Naive thymus-derived CD8-positive, alpha-beta T cell (primary cell): ENCODE data around the gene CXCR2. TPM values are rescaled to one million over a fixed set of nuclear protein-coding genes. Genes with fewer than 3 reads are reported as not detected.

ENCODE experiments used
- ATAC-seq, 2 donors: fragments of 150-1000 bp; cut with Tn5 transposase in 1 of 2; sonication (Bioruptor Pico), chemical (Tn5 transposase) in 1 of 2; 1 replicate in 1 of 2; 2 replicates in 1 of 2; pipeline ENCODE4 v1.10.0; 2021; ENCODE audit warnings: mild to moderate bottlenecking in 2 of 2, moderate library complexity in 2 of 2
- POLR2A ChIA-PET: fragments of 350-600 bp; sonication (Branson Sonifier 250); formaldehyde crosslinking; loops from one replicate; lab custom pipeline; 2021; ENCODE audit warnings: antibody characterized with exemption; lab: Charles Lee
- DNase-seq, 10 donors: peaks; one replicate each; pipeline versions ENCODE4 v3.0.0 to v3.0.0-alpha.2; 2020 to 2022
- H3K27ac Mint-ChIP-seq, 10 donors: one replicate each; pipeline ENCODE4 v1.8.0; 2020 to 2022; ENCODE audit warnings: mild to moderate bottlenecking in 10 of 10, mixed read lengths in 10 of 10, moderate library complexity in 4 of 10, inconsistent platforms in 1 of 10
- H3K27me3 Mint-ChIP-seq, 5 donors: one replicate each; pipeline ENCODE4 v1.8.0; 2021 to 2022; ENCODE audit warnings: mixed read lengths in 5 of 5
- H3K36me3 Mint-ChIP-seq, 3 donors: one replicate each; pipeline ENCODE4 v1.8.0; 2020 to 2022; ENCODE audit warnings: mixed read lengths in 3 of 3, mild to moderate bottlenecking in 2 of 3, inconsistent platforms in 1 of 3
- H3K4me1 Mint-ChIP-seq, 4 donors: one replicate each; pipeline ENCODE4 v1.8.0; 2021 to 2022; ENCODE audit warnings: mixed read lengths in 4 of 4
- H3K4me3 Mint-ChIP-seq, 10 donors: one replicate each; pipeline ENCODE4 v1.8.0; 2020 to 2022; ENCODE audit warnings: mild to moderate bottlenecking in 10 of 10, mixed read lengths in 10 of 10, moderate library complexity in 6 of 10, inconsistent platforms in 1 of 10
- H3K9me3 Mint-ChIP-seq, 9 donors: one replicate each; pipeline ENCODE4 v1.8.0; 2020 to 2022; ENCODE audit warnings: mixed read lengths in 9 of 9, mild to moderate bottlenecking in 3 of 9, inconsistent platforms in 1 of 9, moderate library complexity in 1 of 9
- polyA plus RNA-seq, 3 donors: library from polyadenylated mRNA; unstranded; fragments of 300-500 nt; fragmentation: Illumina TruSeq; gene quantifications; one replicate each; pipeline ENCODE4 v1.2.3, GENCODE V29; 2021
- total RNA-seq, 8 experiments: library from RNA in 2 of 8; stranded (reverse) in 2 of 8; gene quantifications; one replicate each; pipeline ENCODE4 v1.2.3 and lab custom pipeline; 2021 to 2026

Gene CXCR2
- total and polyA plus RNA-seq, 5 experiments from 2014 or later, result 0.23 to 1.5 TPM; not detected in 3

GRCh38 chr2:218137514-218137913, 11.7 kb downstream of the CXCR2 start:
- no peak for DNase-seq
- POLR2A ChIA-PET, result no interaction called here
- Mint-ChIP-seq H3K9me3 (no peaks in the 10 kb centered on the region), H3K27me3 (peaks cover 24 to 47% (median 31%) of the 10 kb centered on the region in 5 donors), H3K36me3 (no peaks in the 10 kb centered on the region), H3K4me3 (no peak overlapping the region), H3K4me1 (peaks cover 0 to 4% (median 0%) of the 10 kb centered on the region in 4 donors), H3K27ac (no peak overlapping the region)
- no peak for ATAC-seq

- ATAC-seq (no peak), DNase-seq (no peak)
- H3K4me1 Mint-ChIP-seq, result peaks cover 0 to 4% (median 0%) of the 10 kb centered on the region in 4 donors
- H3K9me3 Mint-ChIP-seq, result no peaks in the 10 kb centered on the region
- peaks cover 24 to 47% (median 31%) of the 10 kb centered on the region in 5 donors for H3K27me3 Mint-ChIP-seq
- no peak overlapping the region for H3K4me3 Mint-ChIP-seq
- H3K27ac Mint-ChIP-seq, result no peak overlapping the region
- no peaks in the 10 kb centered on the region for H3K36me3 Mint-ChIP-seq
- POLR2A ChIA-PET, result no interaction called here
Observed at GRCh38 chr2:218138047-218138446, 12.2 kb downstream of the CXCR2 start.

- POLR2A ChIA-PET, result no interaction called here
- DNase-seq, result no peak
- Mint-ChIP-seq H3K27me3 (peaks cover 0 to 8% (median 6%) of the 10 kb centered on the region in 5 donors), H3K27ac (peak overlapping the region in 1 of 10 donors; percentile 14), H3K36me3 (peaks cover 0 to 4% (median 0%) of the 10 kb centered on the region in 3 donors), H3K4me1 (peaks cover 0 to 9% (median 0%) of the 10 kb centered on the region in 4 donors), H3K4me3 (no peak overlapping the region), H3K9me3 (peaks cover 0 to 11% (median 0%) of the 10 kb centered on the region in 9 donors)
- ATAC-seq, result no peak
Observed at GRCh38 chr2:218145124-218145523, 19.3 kb downstream of the CXCR2 start.

GRCh38 chr2:218146056-218146455, 20.2 kb downstream of the CXCR2 start:
- peaks cover 0 to 6% (median 3%) of the 10 kb centered on the region in 5 donors for H3K27me3 Mint-ChIP-seq
- no peak for DNase-seq
- H3K4me1 Mint-ChIP-seq, result peaks cover 0 to 9% (median 0%) of the 10 kb centered on the region in 4 donors
- no peak for ATAC-seq
- H3K9me3 Mint-ChIP-seq, result peaks cover 0 to 11% (median 0%) of the 10 kb centered on the region in 9 donors
- no peak overlapping the region for H3K27ac Mint-ChIP-seq
- H3K36me3 Mint-ChIP-seq, result peaks cover 0 to 4% (median 0%) of the 10 kb centered on the region in 3 donors
- no peak overlapping the region for H3K4me3 Mint-ChIP-seq
- POLR2A ChIA-PET, result interaction anchor here (0.6 kb wide), 1 partner anchor 54 kb away, joined by 4 read pairs; no protein-coding TSS in a partner anchor

GRCh38 chr2:218149098-218149497, 23.3 kb downstream of the CXCR2 start:
- H3K4me1 Mint-ChIP-seq, result peaks cover 0 to 9% (median 1%) of the 10 kb centered on the region in 4 donors
- peaks cover 0 to 4% (median 0%) of the 10 kb centered on the region in 3 donors for H3K36me3 Mint-ChIP-seq
- no peak overlapping the region for H3K27ac Mint-ChIP-seq
- peaks cover 0 to 9% (median 0%) of the 10 kb centered on the region in 9 donors for H3K9me3 Mint-ChIP-seq
- ATAC-seq, result no peak
- POLR2A ChIA-PET, result no interaction called here
- H3K27me3 Mint-ChIP-seq, result peaks cover 0 to 4% (median 1%) of the 10 kb centered on the region in 5 donors
- H3K4me3 Mint-ChIP-seq, result no peak overlapping the region
- no peak for DNase-seq

- H3K4me3 Mint-ChIP-seq, result no peak overlapping the region
- H3K9me3 Mint-ChIP-seq, result peaks cover 0 to 3% (median 0%) of the 10 kb centered on the region in 9 donors
- H3K27me3 Mint-ChIP-seq, result peaks cover 0 to 4% (median 1%) of the 10 kb centered on the region in 5 donors
- DNase-seq (no peak), ATAC-seq (no peak)
- POLR2A ChIA-PET, result no interaction called here
- H3K27ac Mint-ChIP-seq, result no peak overlapping the region
- peaks cover 0 to 9% (median 1%) of the 10 kb centered on the region in 4 donors for H3K4me1 Mint-ChIP-seq
- peaks cover 0 to under 1% (median 0%) of the 10 kb centered on the region in 3 donors for H3K36me3 Mint-ChIP-seq
Observed at GRCh38 chr2:218149848-218150440, 24.1 kb downstream of the CXCR2 start.

GRCh38 chr2:218152172-218152571, 26.3 kb downstream of the CXCR2 start:
- H3K36me3 Mint-ChIP-seq, result no peaks in the 10 kb centered on the region
- peaks cover 0 to 4% (median 1%) of the 10 kb centered on the region in 5 donors for H3K27me3 Mint-ChIP-seq
- no peak overlapping the region for H3K4me3 Mint-ChIP-seq
- POLR2A ChIA-PET, result no interaction called here
- peak overlapping the region in 1 of 10 donors; percentile 72 for H3K27ac Mint-ChIP-seq
- no peaks in the 10 kb centered on the region for H3K9me3 Mint-ChIP-seq
- no peak for DNase-seq
- peaks cover 0 to 9% (median 1%) of the 10 kb centered on the region in 4 donors for H3K4me1 Mint-ChIP-seq
- ATAC-seq, result no peak

GRCh38 chr2:218152777-218153176, 26.9 kb downstream of the CXCR2 start:
- no peak for DNase-seq
- Mint-ChIP-seq H3K4me1 (peaks cover 0 to 9% (median 1%) of the 10 kb centered on the region in 4 donors), H3K36me3 (peaks cover 0 to 2% (median 0%) of the 10 kb centered on the region in 3 donors), H3K27ac (peak overlapping the region in 2 of 10 donors; percentile 33 to 44), H3K9me3 (peaks cover 0 to 2% (median 0%) of the 10 kb centered on the region in 9 donors), H3K27me3 (peaks cover 0 to 6% (median 1%) of the 10 kb centered on the region in 5 donors), H3K4me3 (no peak overlapping the region)
- ATAC-seq, result no peak
- POLR2A ChIA-PET, result no interaction called here

- no peak for ATAC-seq
- Mint-ChIP-seq H3K36me3 (peaks cover 0 to 2% (median 0%) of the 10 kb centered on the region in 3 donors), H3K4me1 (peaks cover 0 to 2% (median 0%) of the 10 kb centered on the region in 4 donors), H3K27ac (peak overlapping the region in 1 of 10 donors; percentile 11), H3K27me3 (peaks cover 0 to 9% (median 2%) of the 10 kb centered on the region in 5 donors), H3K9me3 (peaks cover 0 to 2% (median 0%) of the 10 kb centered on the region in 9 donors), H3K4me3 (no peak overlapping the region)
- DNase-seq, result no peak
- POLR2A ChIA-PET, result no interaction called here
Observed at GRCh38 chr2:218155953-218156479, 30.2 kb downstream of the CXCR2 start.

GRCh38 chr2:218161644-218162043, 35.8 kb downstream of the CXCR2 start:
- H3K27me3 Mint-ChIP-seq, result peaks cover 0 to 7% (median 2%) of the 10 kb centered on the region in 5 donors
- H3K9me3 Mint-ChIP-seq, result peaks cover 0 to 2% (median 0%) of the 10 kb centered on the region in 9 donors
- no peak overlapping the region for H3K4me3 Mint-ChIP-seq
- peak overlapping the region in 1 of 10 donors; percentile 16 for H3K27ac Mint-ChIP-seq
- POLR2A ChIA-PET, result no interaction called here
- DNase-seq (no peak), ATAC-seq (no peak)
- peaks cover 0 to 2% (median 0%) of the 10 kb centered on the region in 3 donors for H3K36me3 Mint-ChIP-seq
- H3K4me1 Mint-ChIP-seq, result peaks cover 3 to 12% (median 4%) of the 10 kb centered on the region in 4 donors

- ATAC-seq (no peak), DNase-seq (no peak)
- Mint-ChIP-seq H3K4me1 (peaks cover 6 to 24% (median 16%) of the 10 kb centered on the region in 4 donors), H3K27ac (peak overlapping the region in 1 of 10 donors; percentile 28), H3K4me3 (no peak overlapping the region), H3K27me3 (peaks cover 0 to 7% (median 0%) of the 10 kb centered on the region in 5 donors), H3K9me3 (no peaks in the 10 kb centered on the region), H3K36me3 (no peaks in the 10 kb centered on the region)
- POLR2A ChIA-PET, result interaction anchor here (0.6 kb wide), 1 partner anchor 478 kb away, joined by 3 read pairs; no protein-coding TSS in a partner anchor
Observed at GRCh38 chr2:218162814-218163213, 37.0 kb downstream of the CXCR2 start.

GRCh38 chr2:218166791-218167190, 41.0 kb downstream of the CXCR2 start, which contains the start of gene CXCR1:
TSS of gene CXCR1 (minus strand) at chr2:218166962. CDS start at chr2:218165211, 1,751 bp downstream.
- ATAC-seq (peak; percentile 92 to 95), DNase-seq (peak in 9 of 10 donors; percentile 14 to 69 (median 33))
- H3K4me1 Mint-ChIP-seq, result peaks cover 11 to 36% (median 31%) of the 10 kb centered on the region in 4 donors
- no peaks in the 10 kb centered on the region for H3K36me3 Mint-ChIP-seq
- POLR2A ChIA-PET, result interaction anchor here (1.0 kb wide), 1 partner anchor 50 kb away, joined by 3 read pairs; the partner anchor contains the start of gene ARPC2
- H3K27ac Mint-ChIP-seq, result peak within 1 kb of the TSS in 7 of 10 donors; percentile 8 to 72 (median 63)
- no peaks in the 10 kb centered on the region for H3K9me3 Mint-ChIP-seq
- H3K27me3 Mint-ChIP-seq, result peaks cover 0 to 3% (median 0%) of the 10 kb centered on the region in 5 donors
- H3K4me3 Mint-ChIP-seq, result peak within 1 kb of the TSS in 9 of 10 donors; percentile 37 to 82 (median 71)
